HG03354 (cell line): ENCODE measurements around the gene GAS2L1.

Experiments
- ATAC-seq: cut with Tn5 transposase; IDR thresholded peaks from one replicate; pipeline ENCODE4 v1.9.1; 2021; ENCODE audit warnings: mild to moderate bottlenecking; ENCODE audit not compliant: unreplicated experiment, poor library complexity, severe bottlenecking

The GAS2L1 gene

DNA sequence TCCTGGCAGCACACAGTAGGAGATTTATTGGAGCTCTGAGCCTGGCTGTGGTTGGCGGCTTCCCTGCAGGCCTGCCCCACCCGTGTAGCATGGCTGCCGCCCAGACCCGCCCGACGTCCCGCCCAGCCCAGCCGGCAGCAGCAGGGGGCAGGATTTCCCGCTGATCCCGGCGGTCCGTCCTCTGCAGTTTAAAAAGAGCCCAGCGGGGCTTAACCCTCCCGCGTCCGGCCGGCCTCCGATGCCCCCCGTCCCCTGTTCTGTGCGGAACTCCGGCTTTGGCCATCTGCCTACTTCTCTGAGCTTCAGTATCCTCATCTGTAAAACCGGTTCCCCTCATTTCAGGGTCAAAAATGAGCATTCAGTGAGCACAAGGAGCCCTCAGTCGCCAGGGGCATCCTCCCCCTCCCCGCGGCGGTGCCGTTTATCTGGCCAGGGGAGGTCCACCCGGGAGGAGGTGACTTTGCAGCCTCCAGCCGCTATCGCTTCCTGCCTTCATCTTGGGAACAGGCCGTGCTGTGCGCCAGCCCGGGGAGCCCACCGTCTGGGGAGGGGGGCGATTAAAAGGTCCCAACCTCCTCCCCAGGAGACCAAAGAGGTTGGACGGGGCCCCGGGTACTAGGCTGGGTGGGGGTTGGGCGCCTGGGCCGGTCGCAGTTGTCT is at the start of gene GAS2L1:
GAS2L1 (plus strand) TSS at position 476 of the 660 bp plus-strand sequence. CDS start 1,456 bp downstream, outside the sequence.
- no peak for ATAC-seq

DNA sequence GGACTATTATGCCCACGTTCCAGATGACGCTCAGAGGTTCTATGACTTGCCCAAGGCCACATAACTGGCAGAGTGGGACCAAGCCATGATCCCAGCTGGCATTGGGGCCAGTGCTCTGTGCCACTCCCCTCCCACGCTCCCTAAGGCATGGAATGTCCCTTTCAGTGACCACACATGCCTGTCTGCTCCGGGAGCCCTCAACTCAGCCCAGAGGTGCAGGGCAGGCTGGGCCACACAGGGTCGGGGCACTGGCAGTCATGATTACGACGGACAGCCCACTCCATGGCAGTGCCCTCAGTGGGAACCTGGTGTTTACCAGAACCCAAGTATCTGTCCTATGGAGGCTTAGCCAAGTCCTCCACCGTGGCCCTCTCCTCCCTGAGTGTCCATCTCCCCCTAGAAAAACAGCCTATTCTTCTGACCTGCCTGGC is 48.7 kb upstream of the GAS2L1 start:
- ATAC-seq: no peak

- no peak for ATAC-seq
Measured at GRCh38 chr22:29258407-29259252, 47.8 kb upstream of the GAS2L1 start.

GRCh38 chr22:29259253-29259899 is 47.1 kb upstream of the GAS2L1 start:
- no peak for ATAC-seq

- no peak for ATAC-seq
Measured at GRCh38 chr22:29260031-29260560, 46.4 kb upstream of the GAS2L1 start.

DNA sequence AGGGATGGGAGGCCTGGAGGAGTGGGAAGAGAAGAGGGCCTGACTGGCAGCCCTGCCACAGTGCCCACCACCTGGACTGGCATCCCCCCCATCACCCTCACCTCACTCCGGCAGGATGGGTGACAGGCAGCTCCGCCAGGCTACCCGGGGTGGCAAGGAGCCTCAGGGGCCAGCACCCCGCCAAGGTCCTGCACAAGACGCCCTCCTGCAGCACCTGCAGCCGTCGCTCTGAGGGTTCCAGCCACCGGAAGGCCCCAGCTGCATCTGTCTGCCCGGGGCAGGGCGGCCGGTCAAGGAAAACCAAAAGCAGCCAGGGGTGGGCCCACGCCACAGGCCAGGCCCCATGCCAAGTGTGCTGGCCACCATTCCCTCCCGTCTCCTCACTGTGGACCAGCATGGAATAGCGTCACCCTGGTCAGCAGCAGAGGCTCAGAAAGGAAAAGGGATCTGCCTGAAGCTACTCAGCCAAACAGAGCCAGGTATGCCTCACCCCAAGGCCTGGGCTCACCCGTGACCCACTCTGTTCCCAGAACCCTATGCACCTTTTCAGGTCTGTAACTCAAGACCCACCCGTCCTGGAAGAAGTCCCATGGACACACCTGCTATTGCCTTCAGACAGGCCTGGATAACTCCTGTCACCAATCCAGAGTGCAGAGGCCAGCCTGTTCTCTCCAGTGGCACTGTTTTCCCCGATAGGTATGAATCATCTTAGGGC is 45.7 kb upstream of the GAS2L1 start:
- no peak for ATAC-seq

GRCh38 chr22:29263791-29264276 is 42.6 kb upstream of the GAS2L1 start:
- no peak for ATAC-seq

GRCh38 chr22:29265305-29265704 is 41.1 kb upstream of the GAS2L1 start:
- no peak for ATAC-seq

- ATAC-seq: no peak
Measured at GRCh38 chr22:29265929-29266328, 40.5 kb upstream of the GAS2L1 start.

DNA sequence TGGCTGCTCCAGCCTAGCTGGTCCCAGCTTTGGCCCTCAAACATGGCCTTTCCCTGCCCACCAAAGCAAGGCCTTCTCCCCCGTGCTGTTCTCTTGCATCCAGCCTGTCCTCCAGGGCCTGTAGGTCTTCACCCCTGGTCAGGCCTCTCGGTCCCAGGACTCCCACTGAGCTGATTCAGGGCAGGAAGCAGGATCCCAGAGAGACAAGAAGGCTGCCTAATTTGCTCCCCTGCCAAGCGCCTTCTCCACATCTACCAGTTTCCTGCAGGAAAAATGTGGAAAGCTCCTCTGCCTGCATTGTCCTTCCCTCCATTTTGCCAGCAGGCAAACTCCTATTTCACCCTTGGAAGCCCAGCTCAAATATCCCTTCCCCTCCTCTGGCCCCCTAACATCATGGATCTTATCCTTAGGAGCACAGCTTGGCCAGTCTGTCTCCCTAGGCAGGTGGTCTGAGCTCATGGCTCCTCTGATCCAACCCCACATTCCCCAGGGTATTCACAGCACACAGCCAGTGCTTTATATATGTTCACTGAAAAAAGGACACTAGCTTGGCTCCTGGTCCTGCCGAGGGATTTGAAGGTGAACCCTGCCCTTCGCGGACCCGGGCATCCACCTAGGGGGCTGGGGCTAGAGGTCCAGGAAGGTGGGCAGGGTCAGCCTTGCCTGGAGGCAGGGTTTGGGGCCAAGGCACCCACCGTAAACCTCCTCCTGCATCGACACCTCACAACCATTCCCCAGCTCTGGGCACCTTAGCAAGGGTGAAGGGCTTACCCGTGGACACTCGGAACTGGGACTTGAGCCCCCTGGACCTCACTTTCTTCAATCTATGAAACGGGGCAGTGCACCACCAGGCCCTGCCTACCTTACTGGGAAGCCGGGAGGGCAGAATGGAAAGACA is 39.6 kb upstream of the GAS2L1 start:
- ATAC-seq: no peak

DNA sequence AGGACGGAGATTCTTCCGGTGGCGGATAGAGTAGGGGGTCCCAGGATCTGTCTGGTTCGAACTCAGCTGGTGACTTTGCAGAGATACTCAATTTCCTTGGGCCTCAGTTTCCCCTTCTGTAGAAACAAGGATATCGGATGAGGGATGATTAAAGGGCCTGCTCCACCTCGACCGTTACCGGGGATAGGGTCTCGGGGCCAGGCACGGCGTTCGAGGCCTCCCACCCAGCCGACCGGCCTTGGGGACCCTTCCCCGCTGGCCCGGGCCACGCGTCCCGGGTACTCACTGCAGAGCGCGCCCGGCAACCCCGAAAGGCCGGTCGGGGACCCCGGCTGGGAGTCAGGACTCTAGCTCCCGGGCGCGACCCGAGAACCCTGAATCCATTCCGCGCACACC is 39.0 kb upstream of the GAS2L1 start:
- ATAC-seq: no peak

- peak; percentile 81 for ATAC-seq
Measured at GRCh38 chr22:29267858-29268510, 38.5 kb upstream of the GAS2L1 start, which contains the start of the genes EWSR1 and RHBDD3. TSS of gene EWSR1 (plus strand) at chr22:29268268. CDS start at chr22:29268337, 69 bp downstream. TSS of gene RHBDD3 (minus strand) at chr22:29267981. CDS start at chr22:29265626, 2,355 bp downstream.

DNA sequence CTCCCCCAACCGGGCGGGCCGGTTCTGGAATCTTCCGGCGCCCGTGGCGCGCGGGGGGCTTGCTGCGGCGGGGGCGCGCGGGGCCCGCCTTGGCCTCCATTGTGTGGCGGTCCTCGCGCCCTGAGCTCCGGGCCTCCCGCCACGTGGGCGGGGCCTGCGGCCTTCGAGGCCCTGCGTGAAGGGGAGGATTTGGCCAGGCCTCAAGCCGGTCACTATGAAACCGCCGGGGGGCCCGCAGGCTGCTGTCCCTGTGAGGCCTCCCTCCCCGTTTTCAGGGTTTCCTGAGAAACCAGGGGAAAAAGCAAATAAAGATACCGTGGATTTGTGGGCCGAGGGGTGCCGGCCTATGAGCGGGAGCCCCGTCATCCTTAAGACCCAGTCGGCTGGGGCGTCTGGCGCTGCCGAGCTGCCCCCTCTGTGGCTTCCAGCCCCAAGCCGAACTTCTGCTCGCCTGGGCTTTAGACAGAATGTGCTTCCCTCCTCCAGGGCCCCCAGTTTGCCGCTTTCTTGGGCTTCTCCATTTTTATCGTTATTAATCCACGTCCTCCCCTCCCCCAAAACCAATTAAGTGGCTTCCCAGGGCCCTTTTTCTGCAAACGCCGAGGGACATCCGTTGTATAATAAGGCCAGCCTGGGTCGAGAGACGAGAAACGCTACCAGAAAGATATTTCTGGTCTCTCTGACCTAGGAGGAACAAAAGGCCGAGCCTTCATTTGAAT is 37.8 kb upstream of the GAS2L1 start:
- ATAC-seq: peak; percentile 24

DNA sequence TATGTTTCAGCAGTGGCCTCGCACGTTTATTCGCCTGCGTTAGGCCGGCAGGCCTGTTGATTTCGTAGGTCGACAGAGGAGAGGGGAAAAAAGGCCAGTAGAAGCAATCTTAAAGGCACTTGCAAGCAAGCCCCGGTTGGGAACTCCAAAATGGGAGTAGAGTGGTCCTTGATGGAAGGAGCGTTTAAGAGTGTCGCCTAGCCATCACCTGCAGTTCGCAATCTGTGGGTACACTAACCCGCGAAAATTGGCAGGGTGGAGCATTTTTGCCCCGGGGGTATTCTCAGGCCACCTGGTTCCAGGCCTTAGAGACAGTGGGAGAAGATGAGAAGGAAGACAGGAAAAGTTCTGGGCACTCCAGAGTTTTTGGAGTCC is 37.2 kb upstream of the GAS2L1 start:
- no peak for ATAC-seq

GRCh38 chr22:29269731-29270474 is 36.5 kb upstream of the GAS2L1 start:
- ATAC-seq: no peak

- ATAC-seq: no peak
Measured at GRCh38 chr22:29270475-29271271, 35.8 kb upstream of the GAS2L1 start.
